NB4 (cell line): ENCODE results near the gene FAM53B.

Experiments
- DNase-seq: peaks from one replicate; pipeline ENCODE4 v3.0.0; 2010; ENCODE audit warnings: low read depth
- H3K4me3 ChIP-seq: one replicate; pipeline ENCODE4 v1.5.1; 2011; ENCODE audit warnings: mild to moderate bottlenecking, low read depth, low read length, moderate library complexity
- CTCF ChIP-seq: IDR thresholded peaks from one replicate; pipeline ENCODE4 v1.5.1; 2012; ENCODE audit warnings: low read depth, low read length
- MAX ChIP-seq: IDR thresholded peaks from 2 replicates; pipeline ENCODE4 v1.6.1; 2011; ENCODE audit warnings: low read depth, low read length
- MYC ChIP-seq: IDR thresholded peaks from 2 replicates; pipeline ENCODE4 v1.6.1; 2011; ENCODE audit warnings: low read depth, low read length
- POLR2A ChIP-seq: IDR thresholded peaks from 2 replicates; pipeline ENCODE4 v1.6.1; 2011; ENCODE audit warnings: mild to moderate bottlenecking; ENCODE audit not compliant: insufficient read length; ENCODE audit errors: extremely low read depth

Gene FAM53B

GRCh38 chr10:124700293-124701037, 43.7 kb downstream of the FAM53B start:
- H3K4me3 ChIP-seq: no peak overlapping the region
- TF ChIP-seq POLR2A (no peak), CTCF (no peak), MAX (no peak), MYC (no peak)
- peak; percentile 59 for DNase-seq

GRCh38 chr10:124699471-124700292, 44.5 kb downstream of the FAM53B start:
- DNase-seq: no peak
- TF ChIP-seq MYC (no peak), CTCF (no peak), MAX (no peak), POLR2A (no peak)
- no peak overlapping the region for H3K4me3 ChIP-seq

- DNase-seq: no peak
- H3K4me3 ChIP-seq: no peak overlapping the region
- TF ChIP-seq MYC: no peak
- no peak for TF ChIP-seq MAX
- TF ChIP-seq POLR2A: no peak
These were observed 45.4 kb downstream of the FAM53B start for GRCh38 chr10:124698545-124699469.

- H3K4me3 ChIP-seq: no peak overlapping the region
- DNase-seq: no peak
- no peak for TF ChIP-seq MYC
- TF ChIP-seq MAX: no peak
- no peak for TF ChIP-seq CTCF
- TF ChIP-seq POLR2A: no peak
These were observed 46.2 kb downstream of the FAM53B start for GRCh38 chr10:124697837-124698544.

GRCh38 chr10:124697443-124697836, 46.7 kb downstream of the FAM53B start:
- TF ChIP-seq CTCF (no peak), POLR2A (no peak), MAX (no peak), MYC (no peak)
- no peak for DNase-seq
- no peak overlapping the region for H3K4me3 ChIP-seq
